Activated CD8-positive, alpha-beta T cell treated with anti-CD3 and anti-CD28 coated beads for 36 hours (primary cell): ENCODE measurements around the gene MUC6. TPM values are rescaled to one million over a fixed set of nuclear protein-coding genes. Genes with fewer than 3 reads are reported as not detected.

Experiments used
- ATAC-seq: fragments of 200-7000 bp; cut with Tn5 transposase; one replicate; pipeline ENCODE4 v1.10.0; 2021; ENCODE audit warnings: mild to moderate bottlenecking, moderate library complexity
- CTCF ChIA-PET: fragments of 350-600 bp; sonication (Branson Sonifier 250); formaldehyde crosslinking; loops from one replicate; lab custom pipeline; 2021; ENCODE audit warnings: antibody characterized with exemption; lab: Charles Lee
- POLR2A ChIA-PET: fragments of 350-600 bp; sonication (Branson Sonifier 250); formaldehyde crosslinking; loops from one replicate; lab custom pipeline; 2021; ENCODE audit warnings: antibody characterized with exemption; lab: Charles Lee
- DNase-seq: peaks from one replicate; pipeline ENCODE4 v3.0.0-alpha.2; 2020
- H3K27ac Mint-ChIP-seq: one replicate; pipeline ENCODE4 v1.8.0; 2021; ENCODE audit warnings: mild to moderate bottlenecking, mixed read lengths
- H3K27me3 Mint-ChIP-seq: one replicate; pipeline ENCODE4 v1.8.0; 2021; ENCODE audit warnings: mixed read lengths
- H3K36me3 Mint-ChIP-seq: one replicate; pipeline ENCODE4 v1.8.0; 2021; ENCODE audit warnings: low read depth, mixed read lengths
- H3K4me1 Mint-ChIP-seq: one replicate; pipeline ENCODE4 v1.8.0; 2021; ENCODE audit warnings: low read depth, mixed read lengths
- H3K4me3 Mint-ChIP-seq: one replicate; pipeline ENCODE4 v1.8.0; 2021; ENCODE audit warnings: mild to moderate bottlenecking, moderate library complexity, mixed read lengths
- H3K9me3 Mint-ChIP-seq: one replicate; pipeline ENCODE4 v1.8.0; 2021; ENCODE audit warnings: mixed read lengths
- intact Hi-C: fragments of 100-400 bp; cut with micrococcal nuclease; formaldehyde crosslinking; loops from one replicate; pipeline ENCODE4 v1.10.0; 2022
- total RNA-seq, 2 experiments: library from RNA; stranded (reverse); gene quantifications; one replicate each; pipeline ENCODE4 v1.2.3, GENCODE V29; 2021
- TF ChIP-seq, protein P1 (sequence below): fragments of 200-600 bp; IDR thresholded peaks from one replicate; pipeline ENCODE4 v1.8.0; 2022; ENCODE audit warnings: antibody characterized with exemption, mild to moderate bottlenecking

MUC6 gene
- total RNA-seq, 2 experiments from 2014 or later: not detected

DNA sequence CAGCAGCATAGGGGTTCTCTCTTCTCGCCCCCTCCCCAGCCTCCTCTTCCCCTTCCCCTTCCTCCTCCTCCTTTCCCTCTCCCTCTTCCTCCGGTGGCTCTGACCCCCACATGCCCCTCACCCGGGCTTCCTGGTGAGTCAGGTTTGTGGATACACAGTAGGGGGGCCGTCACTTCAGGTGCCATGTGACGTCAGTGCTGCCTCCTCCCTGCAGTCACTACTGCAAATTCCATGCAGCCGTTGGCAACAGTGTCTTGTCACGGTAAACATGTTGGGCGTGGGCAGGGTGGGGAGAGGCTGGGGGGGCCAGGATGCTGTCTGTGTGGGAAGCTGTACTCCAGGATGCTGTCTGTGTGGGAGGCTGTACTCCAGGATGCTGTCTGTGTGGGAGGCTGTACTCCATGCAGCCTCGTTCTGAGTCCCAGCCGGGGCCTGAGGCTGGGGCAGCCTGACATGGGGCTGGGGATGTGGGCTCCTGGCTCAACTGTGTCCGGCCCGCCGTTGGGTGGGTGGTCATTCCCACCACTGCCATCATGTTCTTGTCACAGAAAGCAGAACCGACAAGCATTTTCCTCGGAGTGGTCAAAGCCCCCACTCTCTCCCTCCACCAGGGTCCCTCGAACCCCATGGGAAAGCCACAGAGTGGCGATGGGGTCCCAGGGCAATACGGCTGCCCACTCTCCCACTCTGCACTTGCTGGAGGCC lies 35.8 kb upstream of the MUC6 start:
- Mint-ChIP-seq H3K9me3 (no peaks in the 10 kb centered on the region), H3K4me1 (no peaks in the 10 kb centered on the region), H3K4me3 (no peak overlapping the region), H3K27ac (no peak overlapping the region), H3K36me3 (no peaks in the 10 kb centered on the region), H3K27me3 (peaks cover 1% of the 10 kb centered on the region)
- DNase-seq (no peak), ATAC-seq (no peak)
- ChIA-PET POLR2A (no interaction called here), CTCF (no interaction called here)
- TF ChIP-seq, protein P1, sequence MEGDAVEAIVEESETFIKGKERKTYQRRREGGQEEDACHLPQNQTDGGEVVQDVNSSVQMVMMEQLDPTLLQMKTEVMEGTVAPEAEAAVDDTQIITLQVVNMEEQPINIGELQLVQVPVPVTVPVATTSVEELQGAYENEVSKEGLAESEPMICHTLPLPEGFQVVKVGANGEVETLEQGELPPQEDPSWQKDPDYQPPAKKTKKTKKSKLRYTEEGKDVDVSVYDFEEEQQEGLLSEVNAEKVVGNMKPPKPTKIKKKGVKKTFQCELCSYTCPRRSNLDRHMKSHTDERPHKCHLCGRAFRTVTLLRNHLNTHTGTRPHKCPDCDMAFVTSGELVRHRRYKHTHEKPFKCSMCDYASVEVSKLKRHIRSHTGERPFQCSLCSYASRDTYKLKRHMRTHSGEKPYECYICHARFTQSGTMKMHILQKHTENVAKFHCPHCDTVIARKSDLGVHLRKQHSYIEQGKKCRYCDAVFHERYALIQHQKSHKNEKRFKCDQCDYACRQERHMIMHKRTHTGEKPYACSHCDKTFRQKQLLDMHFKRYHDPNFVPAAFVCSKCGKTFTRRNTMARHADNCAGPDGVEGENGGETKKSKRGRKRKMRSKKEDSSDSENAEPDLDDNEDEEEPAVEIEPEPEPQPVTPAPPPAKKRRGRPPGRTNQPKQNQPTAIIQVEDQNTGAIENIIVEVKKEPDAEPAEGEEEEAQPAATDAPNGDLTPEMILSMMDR: no peak
- intact Hi-C loops: no loop called here

DNA sequence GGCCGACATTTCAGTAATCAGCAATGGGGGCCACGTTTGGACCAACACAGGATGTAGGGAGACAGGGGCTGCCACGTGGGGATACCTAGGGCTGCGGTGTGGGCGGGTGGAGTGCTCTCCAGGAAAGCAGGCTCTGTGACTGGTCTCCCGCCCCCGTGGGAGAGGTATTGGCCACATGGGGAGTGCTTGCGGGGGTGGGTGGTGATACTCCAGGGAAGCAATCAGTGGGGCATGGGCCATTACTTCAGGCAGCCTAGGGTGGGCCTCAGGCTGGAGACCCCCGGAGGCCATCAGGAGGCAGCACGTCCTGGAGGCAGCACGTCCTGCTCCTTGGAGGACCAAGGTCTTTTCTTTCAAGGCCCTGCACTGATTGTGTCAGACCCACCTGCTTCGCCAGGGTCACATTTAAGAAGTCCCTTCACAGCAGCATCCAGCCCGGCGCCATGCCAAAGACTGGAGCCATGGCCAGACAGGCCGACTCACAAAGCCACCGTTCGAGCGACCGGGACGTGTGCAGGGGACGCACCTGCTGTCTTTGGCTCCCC lies 35.1 kb upstream of the MUC6 start:
- intact Hi-C loops: no loop called here
- ATAC-seq: no peak
- Mint-ChIP-seq H3K36me3 (no peaks in the 10 kb centered on the region), H3K27ac (no peak overlapping the region), H3K4me3 (no peak overlapping the region), H3K4me1 (no peaks in the 10 kb centered on the region), H3K9me3 (no peaks in the 10 kb centered on the region), H3K27me3 (peaks cover 1% of the 10 kb centered on the region)
- ChIA-PET CTCF (no interaction called here), POLR2A (no interaction called here)
- TF ChIP-seq, protein P1: no peak
- no peak for DNase-seq

DNA sequence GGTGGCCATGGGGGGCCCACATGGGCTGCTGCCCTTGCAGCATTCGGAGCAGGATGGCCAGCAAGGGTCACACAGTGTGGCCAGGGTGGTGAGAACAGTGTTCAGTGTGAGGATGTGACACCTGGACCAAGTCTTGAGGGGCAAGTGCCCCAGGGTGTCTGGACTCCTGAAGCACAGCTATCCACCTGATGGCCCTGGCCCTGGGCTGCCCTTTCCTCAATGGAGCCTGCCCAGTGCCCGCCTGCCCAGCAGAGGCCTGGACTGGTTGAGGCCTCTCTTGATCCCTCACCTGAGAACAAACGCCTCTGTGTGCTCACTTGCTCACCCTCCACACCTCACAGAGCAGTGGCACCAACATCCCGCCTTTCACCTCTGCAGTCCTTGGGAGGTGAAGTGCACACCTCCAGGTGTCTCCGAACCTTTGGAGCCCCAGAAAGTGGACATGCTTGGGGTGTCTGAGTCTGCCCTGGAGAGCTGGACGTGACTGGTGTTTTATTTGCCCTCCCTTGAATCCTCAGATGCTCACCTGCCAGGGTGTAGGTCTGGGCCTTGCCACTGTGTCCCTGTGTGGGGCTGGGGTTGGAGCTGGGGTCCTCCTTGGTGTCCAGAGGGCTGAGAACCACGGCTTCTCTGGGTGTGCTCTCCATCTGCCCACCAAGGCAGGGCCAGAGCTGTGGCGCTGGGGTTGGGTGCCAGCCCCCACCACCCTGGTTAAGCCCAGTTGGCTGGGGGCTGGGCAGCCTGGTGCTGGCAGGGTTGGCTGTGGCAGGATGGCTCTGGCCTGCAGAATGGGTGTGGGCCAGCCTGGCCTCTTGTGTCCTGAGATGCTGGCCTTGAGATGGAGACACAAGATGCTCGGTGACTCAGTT lies 34.3 kb upstream of the MUC6 start:
- Mint-ChIP-seq H3K4me1 (no peaks in the 10 kb centered on the region), H3K9me3 (no peaks in the 10 kb centered on the region), H3K36me3 (no peaks in the 10 kb centered on the region), H3K4me3 (no peak overlapping the region), H3K27me3 (peaks cover 2% of the 10 kb centered on the region), H3K27ac (no peak overlapping the region)
- ChIA-PET POLR2A (no interaction called here), CTCF (no interaction called here)
- intact Hi-C loops: no loop called here
- DNase-seq (no peak), ATAC-seq (no peak)
- TF ChIP-seq, protein P1: no peak

GRCh38 chr11:1069740-1070139 lies 33.2 kb upstream of the MUC6 start:
- DNase-seq (no peak), ATAC-seq (no peak)
- Mint-ChIP-seq H3K27me3 (peaks cover 6% of the 10 kb centered on the region), H3K4me1 (no peaks in the 10 kb centered on the region), H3K4me3 (no peak overlapping the region), H3K27ac (no peak overlapping the region), H3K36me3 (no peaks in the 10 kb centered on the region), H3K9me3 (no peaks in the 10 kb centered on the region)
- TF ChIP-seq, protein P1: no peak
- CTCF ChIA-PET: no interaction called here
- intact Hi-C loops: no loop called here
- POLR2A ChIA-PET: no interaction called here
